ENCODE results near the gene SCEL.

SCEL gene

GRCh38 chr13:77580748-77581147 is 45.2 kb downstream of the SCEL start:
- Histone ChIP-seq H3K4me2 (ENCODE audit: low read depth, low read length) (no peak overlapping the region), H3K9me3 (replicated peaks; ENCODE audit: insufficient read depth, low read length) (no peaks in the 10 kb centered on the region), H3K4me3 (ENCODE audit: low read length) (no peak overlapping the region), H3F3A (ENCODE audit: insufficient read depth, low read length) (no peaks in the 10 kb centered on the region), H4K20me1 (ENCODE audit: insufficient read depth, low read length) (no peaks in the 10 kb centered on the region), H3K36me3 (replicated peaks; ENCODE audit: insufficient read depth, low read length) (no peaks in the 10 kb centered on the region), H3K27ac (ENCODE audit: low read length) (no peak overlapping the region), H2AFZ (ENCODE audit: low read length) (no peak overlapping the region), H3K79me2 (ENCODE audit: low read length) (no peaks in the 10 kb centered on the region), H3K9ac (ENCODE audit: low read length) (no peak overlapping the region), H3K9me2 (replicated peaks; ENCODE audit: insufficient read depth, low read length) (no peaks in the 10 kb centered on the region), H3K4me1 (ENCODE audit: low read length) (no peaks in the 10 kb centered on the region), H3K27me3 (replicated peaks; ENCODE audit: insufficient read depth, low read length) (no peaks in the 10 kb centered on the region)
- DNase-seq: no peak
- TF ChIP-seq, protein P1, sequence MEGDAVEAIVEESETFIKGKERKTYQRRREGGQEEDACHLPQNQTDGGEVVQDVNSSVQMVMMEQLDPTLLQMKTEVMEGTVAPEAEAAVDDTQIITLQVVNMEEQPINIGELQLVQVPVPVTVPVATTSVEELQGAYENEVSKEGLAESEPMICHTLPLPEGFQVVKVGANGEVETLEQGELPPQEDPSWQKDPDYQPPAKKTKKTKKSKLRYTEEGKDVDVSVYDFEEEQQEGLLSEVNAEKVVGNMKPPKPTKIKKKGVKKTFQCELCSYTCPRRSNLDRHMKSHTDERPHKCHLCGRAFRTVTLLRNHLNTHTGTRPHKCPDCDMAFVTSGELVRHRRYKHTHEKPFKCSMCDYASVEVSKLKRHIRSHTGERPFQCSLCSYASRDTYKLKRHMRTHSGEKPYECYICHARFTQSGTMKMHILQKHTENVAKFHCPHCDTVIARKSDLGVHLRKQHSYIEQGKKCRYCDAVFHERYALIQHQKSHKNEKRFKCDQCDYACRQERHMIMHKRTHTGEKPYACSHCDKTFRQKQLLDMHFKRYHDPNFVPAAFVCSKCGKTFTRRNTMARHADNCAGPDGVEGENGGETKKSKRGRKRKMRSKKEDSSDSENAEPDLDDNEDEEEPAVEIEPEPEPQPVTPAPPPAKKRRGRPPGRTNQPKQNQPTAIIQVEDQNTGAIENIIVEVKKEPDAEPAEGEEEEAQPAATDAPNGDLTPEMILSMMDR (IDR thresholded peaks at IDR 0.05; ENCODE audit: low read length): no peak
- TF ChIP-seq EZH2phosphoT487 (IDR thresholded peaks at IDR 0.05; ENCODE audit: low read length): no peak
- TF ChIP-seq EZH2 (optimal IDR thresholded peaks at IDR 0.05; ENCODE audit: low read depth, low read length): no peak

DNA sequence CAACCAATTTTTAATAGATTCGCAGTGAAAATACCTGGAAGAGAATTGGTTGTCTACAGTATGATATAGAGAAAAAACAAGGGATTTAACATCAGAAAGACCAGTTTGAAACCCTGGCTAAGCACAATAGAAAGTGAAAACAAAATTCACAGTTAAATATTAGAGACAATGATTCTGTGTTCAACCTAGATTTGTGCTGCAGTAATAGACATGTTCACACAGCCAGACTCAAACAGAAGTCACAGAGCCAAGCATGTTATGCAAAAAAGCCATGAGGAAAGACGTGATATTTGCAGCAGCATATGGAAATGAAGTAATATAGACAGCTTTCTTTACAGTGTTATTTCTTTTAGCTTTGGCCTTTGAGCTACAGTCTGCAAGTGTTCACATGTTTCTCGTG is 48.1 kb downstream of the SCEL start:
- H3K4me1 ChIP-seq (ENCODE audit: low read length): no peaks in the 10 kb centered on the region
- H3K36me3 ChIP-seq (replicated peaks; ENCODE audit: insufficient read depth, low read length): no peaks in the 10 kb centered on the region
- H3K4me2 ChIP-seq (ENCODE audit: low read depth, low read length): no peak overlapping the region
- H3K9me2 ChIP-seq (replicated peaks; ENCODE audit: insufficient read depth, low read length): no peaks in the 10 kb centered on the region
- TF ChIP-seq EZH2phosphoT487 (IDR thresholded peaks at IDR 0.05; ENCODE audit: low read length): no peak
- H3K4me3 ChIP-seq (ENCODE audit: low read length): no peak overlapping the region
- H3F3A ChIP-seq (ENCODE audit: insufficient read depth, low read length): no peaks in the 10 kb centered on the region
- H3K9me3 ChIP-seq (replicated peaks; ENCODE audit: insufficient read depth, low read length): no peaks in the 10 kb centered on the region
- peak overlapping the region; percentile 23; the same call in 1 of the 2 replicates for H2AFZ ChIP-seq (ENCODE audit: low read length)
- no peak for DNase-seq
- no peaks in the 10 kb centered on the region for H3K27me3 ChIP-seq (replicated peaks; ENCODE audit: insufficient read depth, low read length)
- H3K9ac ChIP-seq (ENCODE audit: low read length): no peak overlapping the region
- no peaks in the 10 kb centered on the region for H4K20me1 ChIP-seq (ENCODE audit: insufficient read depth, low read length)
- no peaks in the 10 kb centered on the region for H3K79me2 ChIP-seq (ENCODE audit: low read length)
- no peak overlapping the region for H3K27ac ChIP-seq (ENCODE audit: low read length)

DNA sequence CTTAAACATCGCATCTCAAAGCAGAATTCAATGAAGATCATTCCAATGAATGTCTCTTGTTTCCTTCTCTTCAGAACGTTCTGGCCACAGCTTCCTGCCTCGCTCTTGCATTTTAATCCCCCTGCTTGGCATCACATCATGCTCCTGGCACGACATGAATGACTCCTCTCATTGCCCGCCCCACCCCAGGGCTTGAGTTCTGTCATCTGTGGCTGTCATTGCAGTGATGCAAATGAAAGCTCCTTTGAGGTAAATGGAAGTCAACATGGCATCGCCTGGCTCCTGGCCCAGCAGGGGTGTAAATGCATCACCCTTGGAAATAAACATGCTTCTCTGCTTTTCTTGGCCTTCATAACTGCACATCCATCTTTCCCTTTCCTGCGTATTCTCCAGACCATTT is 48.6 kb downstream of the SCEL start:
- Histone ChIP-seq H3K9ac (ENCODE audit: low read length) (no peak overlapping the region), H3K4me2 (ENCODE audit: low read depth, low read length) (no peak overlapping the region), H3K9me3 (replicated peaks; ENCODE audit: insufficient read depth, low read length) (no peaks in the 10 kb centered on the region), H3F3A (ENCODE audit: insufficient read depth, low read length) (no peaks in the 10 kb centered on the region), H3K79me2 (ENCODE audit: low read length) (no peaks in the 10 kb centered on the region), H4K20me1 (ENCODE audit: insufficient read depth, low read length) (no peaks in the 10 kb centered on the region), H3K27me3 (replicated peaks; ENCODE audit: insufficient read depth, low read length) (no peaks in the 10 kb centered on the region), H3K9me2 (replicated peaks; ENCODE audit: insufficient read depth, low read length) (no peaks in the 10 kb centered on the region), H3K4me3 (ENCODE audit: low read length) (no peak overlapping the region), H2AFZ (ENCODE audit: low read length) (peak overlapping the region; percentile 23; the same call in 1 of the 2 replicates), H3K4me1 (ENCODE audit: low read length) (no peaks in the 10 kb centered on the region), H3K27ac (ENCODE audit: low read length) (no peak overlapping the region), H3K36me3 (replicated peaks; ENCODE audit: insufficient read depth, low read length) (no peaks in the 10 kb centered on the region)
- TF ChIP-seq EZH2 (optimal IDR thresholded peaks at IDR 0.05; ENCODE audit: low read depth, low read length): no peak
- TF ChIP-seq, protein P1 (IDR thresholded peaks at IDR 0.05; ENCODE audit: low read length): no peak
- no peak for TF ChIP-seq EZH2phosphoT487 (IDR thresholded peaks at IDR 0.05; ENCODE audit: low read length)
- DNase-seq: no peak

DNA sequence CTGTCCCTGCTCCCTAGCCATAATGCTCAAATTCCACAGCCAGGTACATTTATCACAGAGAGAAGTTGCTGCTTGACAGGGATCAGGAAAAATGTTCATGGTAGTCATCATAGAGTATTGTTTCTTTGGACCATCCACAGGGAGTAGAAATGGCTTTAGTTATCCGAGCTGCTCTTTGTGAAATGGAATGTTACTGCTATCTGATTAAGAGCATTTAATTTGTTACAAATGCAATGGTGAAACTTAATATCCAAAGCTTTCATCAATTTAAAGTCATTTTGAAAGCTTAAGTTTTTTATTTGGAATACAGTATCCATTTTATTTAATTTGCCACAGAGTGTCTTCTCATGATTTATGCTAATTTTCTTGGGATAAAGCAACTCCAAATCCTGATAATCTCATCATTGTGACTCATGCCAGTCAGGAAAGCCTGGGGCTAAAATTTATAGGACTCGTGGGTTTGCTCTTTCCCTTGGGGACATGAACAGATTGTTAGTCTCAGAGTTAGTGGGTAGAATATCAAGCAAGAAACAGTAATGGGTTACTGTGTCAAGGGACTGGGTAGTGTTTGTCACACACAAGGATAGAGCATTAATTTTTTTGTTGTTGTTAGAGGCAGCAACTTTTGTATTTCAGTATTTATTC is 59.8 kb downstream of the SCEL start:
- no peaks in the 10 kb centered on the region for H3K4me1 ChIP-seq (ENCODE audit: low read length)
- no peaks in the 10 kb centered on the region for H3K9me3 ChIP-seq (replicated peaks; ENCODE audit: insufficient read depth, low read length)
- no peak overlapping the region for H3K4me2 ChIP-seq (ENCODE audit: low read depth, low read length)
- H3K36me3 ChIP-seq (replicated peaks; ENCODE audit: insufficient read depth, low read length): no peaks in the 10 kb centered on the region
- H3K27ac ChIP-seq (ENCODE audit: low read length): no peak overlapping the region
- DNase-seq: no peak
- H3K9me2 ChIP-seq (replicated peaks; ENCODE audit: insufficient read depth, low read length): no peaks in the 10 kb centered on the region
- TF ChIP-seq, protein P1 (IDR thresholded peaks at IDR 0.05; ENCODE audit: low read length): no peak
- TF ChIP-seq EZH2phosphoT487 (IDR thresholded peaks at IDR 0.05; ENCODE audit: low read length) (no peak), EZH2 (optimal IDR thresholded peaks at IDR 0.05; ENCODE audit: low read depth, low read length) (no peak)
- no peaks in the 10 kb centered on the region for H4K20me1 ChIP-seq (ENCODE audit: insufficient read depth, low read length)
- H2AFZ ChIP-seq (ENCODE audit: low read length): no peak overlapping the region
- no peaks in the 10 kb centered on the region for H3K79me2 ChIP-seq (ENCODE audit: low read length)
- H3K9ac ChIP-seq (ENCODE audit: low read length): no peak overlapping the region
- H3K4me3 ChIP-seq (ENCODE audit: low read length): no peak overlapping the region
- H3F3A ChIP-seq (ENCODE audit: insufficient read depth, low read length): no peaks in the 10 kb centered on the region
- no peaks in the 10 kb centered on the region for H3K27me3 ChIP-seq (replicated peaks; ENCODE audit: insufficient read depth, low read length)

All from MM.1S (cell line).